ENCODE results near the gene TGFBI.
A peak's percentile ranks its signal among the peaks of the same experiment; 100 is the strongest.

DNA sequence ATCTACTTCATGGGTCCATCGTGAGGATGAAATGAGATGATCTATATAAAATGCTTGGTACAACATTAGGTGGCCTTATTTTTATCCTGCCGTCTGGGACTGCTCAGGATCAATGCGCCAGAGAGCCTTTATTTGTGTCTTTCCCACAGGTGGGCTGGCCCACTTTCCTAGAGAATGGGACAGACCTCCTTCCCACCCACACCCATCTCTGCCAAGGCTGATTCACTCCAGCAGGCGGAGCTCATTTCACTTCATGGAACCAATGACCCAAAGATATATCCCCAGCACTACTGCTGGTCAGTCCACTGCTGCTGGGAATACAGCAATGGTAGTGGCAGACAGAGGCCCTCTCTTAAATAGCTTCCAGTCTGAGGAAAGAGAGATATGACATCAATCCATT is 35.7 kb downstream of the TGFBI start:
- TF ChIP-seq, protein P1, sequence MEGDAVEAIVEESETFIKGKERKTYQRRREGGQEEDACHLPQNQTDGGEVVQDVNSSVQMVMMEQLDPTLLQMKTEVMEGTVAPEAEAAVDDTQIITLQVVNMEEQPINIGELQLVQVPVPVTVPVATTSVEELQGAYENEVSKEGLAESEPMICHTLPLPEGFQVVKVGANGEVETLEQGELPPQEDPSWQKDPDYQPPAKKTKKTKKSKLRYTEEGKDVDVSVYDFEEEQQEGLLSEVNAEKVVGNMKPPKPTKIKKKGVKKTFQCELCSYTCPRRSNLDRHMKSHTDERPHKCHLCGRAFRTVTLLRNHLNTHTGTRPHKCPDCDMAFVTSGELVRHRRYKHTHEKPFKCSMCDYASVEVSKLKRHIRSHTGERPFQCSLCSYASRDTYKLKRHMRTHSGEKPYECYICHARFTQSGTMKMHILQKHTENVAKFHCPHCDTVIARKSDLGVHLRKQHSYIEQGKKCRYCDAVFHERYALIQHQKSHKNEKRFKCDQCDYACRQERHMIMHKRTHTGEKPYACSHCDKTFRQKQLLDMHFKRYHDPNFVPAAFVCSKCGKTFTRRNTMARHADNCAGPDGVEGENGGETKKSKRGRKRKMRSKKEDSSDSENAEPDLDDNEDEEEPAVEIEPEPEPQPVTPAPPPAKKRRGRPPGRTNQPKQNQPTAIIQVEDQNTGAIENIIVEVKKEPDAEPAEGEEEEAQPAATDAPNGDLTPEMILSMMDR (conservative IDR thresholded peaks at IDR 0.05 in 1 of 2, IDR thresholded peaks at IDR 0.05 in 1 of 2; ENCODE audit: low read depth in 1 of 2, low read length in 2 of 2) = peak in 1 of 2 donors; percentile 36
- no peak for TF ChIP-seq EZH2 (IDR thresholded peaks at IDR 0.05; ENCODE audit: low read length, missing control alignments)

Data from fibroblast of lung (primary cell).